NT2/D1 (cell line): ENCODE results near the gene GRK6.

Experiments
- DNase-seq: peaks from one replicate; pipeline ENCODE4 v3.0.0-alpha.2; 2011; ENCODE audit warnings: low read depth, low spot score
- H3K27me3 ChIP-seq: 2 replicates; pipeline ENCODE4 v1.6.0; 2011; ENCODE audit warnings: mild to moderate bottlenecking; ENCODE audit not compliant: insufficient read length, insufficient read depth
- H3K36me3 ChIP-seq: 2 replicates; pipeline ENCODE4 v1.6.1; 2011; ENCODE audit warnings: mild to moderate bottlenecking, low read length, mixed read lengths; ENCODE audit not compliant: insufficient read depth, insufficient read length
- H3K4me1 ChIP-seq: 2 replicates; pipeline ENCODE4 v1.5.1; 2011; ENCODE audit not compliant: insufficient read depth, insufficient read length
- H3K4me3 ChIP-seq: 2 replicates; pipeline ENCODE4 v1.5.1; 2011; ENCODE audit warnings: low read depth; ENCODE audit not compliant: insufficient read length
- H3K9ac ChIP-seq: 2 replicates; pipeline ENCODE4 v1.6.0; 2011; ENCODE audit warnings: low read depth; ENCODE audit not compliant: insufficient read length
- H3K9me3 ChIP-seq: 2 replicates; pipeline ENCODE4 v1.5.1; 2011; ENCODE audit warnings: mild to moderate bottlenecking, low read length; ENCODE audit not compliant: insufficient read depth
- SUZ12 ChIP-seq: IDR thresholded peaks from 2 replicates; pipeline ENCODE4 v1.6.1; 2011; ENCODE audit not compliant: insufficient read length, insufficient read depth; ENCODE audit errors: extremely low read depth
- YY1 ChIP-seq: IDR thresholded peaks from 2 replicates; pipeline ENCODE4 v1.6.1; 2011; ENCODE audit not compliant: insufficient read length, insufficient read depth
- ZNF274 ChIP-seq: IDR thresholded peaks from 2 replicates; pipeline ENCODE4 v1.6.1; 2011; ENCODE audit warnings: mild to moderate bottlenecking, low read depth, low read length

Gene GRK6

DNA sequence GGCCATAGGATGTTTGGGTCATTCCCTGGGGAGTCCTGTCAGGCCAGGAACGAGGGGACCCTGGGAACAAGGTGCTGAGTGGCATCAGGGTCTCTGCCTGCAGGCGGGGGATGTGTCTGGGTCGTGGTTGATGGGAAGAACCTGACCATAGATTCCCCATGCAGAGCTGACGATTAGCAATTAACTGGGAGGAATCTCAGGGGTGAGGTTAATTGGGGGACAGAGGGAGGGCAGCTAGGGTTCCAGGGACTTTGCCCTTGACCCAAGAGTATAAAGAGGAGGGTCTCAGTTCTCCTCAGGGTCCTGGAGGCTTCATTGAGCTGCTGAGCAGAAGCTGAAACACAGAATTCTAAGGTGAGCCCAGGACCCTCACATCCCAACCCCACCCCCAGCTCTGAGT lies 42.3 kb upstream of the GRK6 start, which contains the start of gene SLC34A1:
Gene SLC34A1 (plus strand): TSS at position 301 of the 400 bp plus-strand sequence. CDS start 1,308 bp downstream, outside the sequence.
- no peak for DNase-seq
- H3K27me3 ChIP-seq = peaks cover 21% of the 10 kb centered on the region
- no peak within 1 kb of the TSS for H3K4me3 ChIP-seq
- no peaks in the 10 kb centered on the region for H3K9me3 ChIP-seq
- TF ChIP-seq SUZ12 (no peak), ZNF274 (no peak), YY1 (no peak)
- H3K36me3 ChIP-seq = no peaks in the 10 kb centered on the region
- peaks cover 15% of the 10 kb centered on the region for H3K4me1 ChIP-seq
- H3K9ac ChIP-seq = no peak within 1 kb of the TSS

GRCh38 chr5:177385720-177386119 lies 40.8 kb upstream of the GRK6 start:
- no peak for DNase-seq
- H3K36me3 ChIP-seq = no peaks in the 10 kb centered on the region
- H3K9ac ChIP-seq = no peak overlapping the region

GRCh38 chr5:177386542-177386941 lies 39.9 kb upstream of the GRK6 start:
- Histone ChIP-seq H3K4me1 (peaks cover 31% of the 10 kb centered on the region), H3K27me3 (peaks cover 36% of the 10 kb centered on the region), H3K36me3 (no peaks in the 10 kb centered on the region), H3K4me3 (no peak overlapping the region), H3K9me3 (no peaks in the 10 kb centered on the region), H3K9ac (no peak overlapping the region)
- DNase-seq = no peak
- no peak for TF ChIP-seq SUZ12
- TF ChIP-seq ZNF274 = no peak
- no peak for TF ChIP-seq YY1

More at GRCh38 chr5:177385720-177386119, 40.8 kb upstream of the GRK6 start:
- TF ChIP-seq ZNF274 (no peak), SUZ12 (no peak), YY1 (no peak)
- peaks cover 26% of the 10 kb centered on the region for H3K4me1 ChIP-seq
- H3K4me3 ChIP-seq = no peak overlapping the region
- H3K9me3 ChIP-seq = no peaks in the 10 kb centered on the region
- peaks cover 28% of the 10 kb centered on the region for H3K27me3 ChIP-seq

- no peaks in the 10 kb centered on the region for H3K36me3 ChIP-seq
- no peak overlapping the region for H3K4me3 ChIP-seq
- no peaks in the 10 kb centered on the region for H3K9me3 ChIP-seq
- peaks cover 38% of the 10 kb centered on the region for H3K27me3 ChIP-seq
- no peak for DNase-seq
- TF ChIP-seq YY1 (no peak), SUZ12 (no peak), ZNF274 (no peak)
- peaks cover 30% of the 10 kb centered on the region for H3K4me1 ChIP-seq
- H3K9ac ChIP-seq = no peak overlapping the region
These were observed 39.1 kb upstream of the GRK6 start for GRCh38 chr5:177387405-177387804.

DNA sequence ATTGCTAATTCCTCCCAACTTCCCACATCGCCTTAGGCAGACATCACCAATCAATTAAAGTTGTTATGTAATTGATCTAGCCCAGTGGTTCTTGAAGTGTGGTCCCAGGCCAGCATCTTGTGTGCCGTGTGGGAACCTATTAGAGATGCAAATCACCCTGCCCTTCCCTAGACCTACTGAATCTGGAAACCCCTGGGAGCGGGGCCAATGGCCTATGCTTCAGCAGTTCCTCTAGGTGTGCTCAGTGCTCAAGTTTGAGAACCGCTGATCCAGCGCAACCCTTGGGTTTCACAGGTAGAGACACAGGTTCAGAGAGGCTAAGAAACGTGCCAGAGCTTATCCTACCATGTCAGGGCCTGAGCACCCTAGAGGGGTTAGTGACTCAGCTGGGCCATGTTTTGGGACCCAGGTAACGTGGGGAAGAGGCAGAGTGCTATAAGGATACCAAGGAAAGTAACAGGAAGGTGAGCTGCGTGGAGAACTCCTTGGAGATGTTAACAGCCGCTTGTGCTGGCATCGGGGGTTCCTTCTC lies 37.9 kb upstream of the GRK6 start:
- peaks cover 28% of the 10 kb centered on the region for H3K4me1 ChIP-seq
- H3K36me3 ChIP-seq = no peaks in the 10 kb centered on the region
- no peak overlapping the region for H3K4me3 ChIP-seq
- H3K27me3 ChIP-seq = peaks cover 38% of the 10 kb centered on the region
- no peak for DNase-seq
- peak overlapping the region; percentile 22 for H3K9ac ChIP-seq
- no peaks in the 10 kb centered on the region for H3K9me3 ChIP-seq
- no peak for TF ChIP-seq YY1
- TF ChIP-seq SUZ12 = no peak

GRCh38 chr5:177389241-177390169 lies 37.0 kb upstream of the GRK6 start:
- Histone ChIP-seq H3K4me1 (peaks cover 28% of the 10 kb centered on the region), H3K27me3 (peaks cover 38% of the 10 kb centered on the region), H3K9ac (peak overlapping the region; percentile 58), H3K9me3 (no peaks in the 10 kb centered on the region), H3K36me3 (no peaks in the 10 kb centered on the region), H3K4me3 (no peak overlapping the region)
- DNase-seq = no peak
- TF ChIP-seq YY1 (no peak), SUZ12 (no peak), ZNF274 (no peak)

DNA sequence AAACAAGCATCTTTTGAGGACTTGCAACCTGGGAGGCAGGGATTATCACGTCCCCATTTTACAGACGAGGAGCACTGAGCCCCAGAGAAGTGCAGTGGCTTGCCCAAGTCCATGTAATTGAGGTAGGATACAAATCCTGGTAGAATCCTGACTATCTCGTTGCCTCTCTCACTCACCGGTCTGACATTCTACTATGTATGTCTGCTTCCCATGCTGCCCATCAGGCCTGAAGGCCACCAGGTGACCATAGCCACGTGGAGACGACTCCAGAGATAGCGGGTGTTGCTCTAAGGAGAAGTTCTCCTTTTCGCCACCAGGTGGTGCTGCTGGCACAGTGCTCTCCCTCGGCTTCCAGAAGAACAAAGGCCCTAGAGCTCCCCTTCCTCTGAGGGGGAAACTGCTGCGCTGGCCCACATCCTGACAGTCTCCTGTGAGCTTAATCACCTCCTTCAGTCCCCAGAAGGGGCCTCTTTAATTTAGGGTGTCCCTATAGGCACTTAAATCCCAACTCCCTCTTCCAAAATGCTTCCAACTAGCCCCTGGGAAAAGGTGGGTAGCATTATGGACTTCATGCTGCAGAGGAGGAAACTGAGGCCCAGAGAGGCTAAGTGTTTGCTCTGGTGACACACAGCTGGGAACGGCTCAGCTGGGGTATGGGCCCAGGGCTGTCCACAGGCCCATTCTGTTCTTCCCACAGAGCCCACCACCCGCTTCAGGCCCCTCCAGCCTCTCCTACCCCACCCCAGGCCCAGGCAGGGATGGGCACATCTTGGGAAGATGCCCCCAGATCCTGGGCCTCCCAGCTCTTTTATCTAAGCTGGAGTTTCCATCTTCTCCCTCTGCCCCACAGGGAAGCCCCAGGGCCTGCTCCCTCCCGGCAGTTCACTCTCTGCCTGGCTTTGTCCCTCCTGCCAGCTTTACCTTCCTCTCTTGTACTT lies 35.8 kb upstream of the GRK6 start:
- H3K4me3 ChIP-seq = no peak overlapping the region
- H3K27me3 ChIP-seq = peaks cover 35% of the 10 kb centered on the region
- peak overlapping the region; percentile 59 for H3K9ac ChIP-seq
- H3K4me1 ChIP-seq = peaks cover 28% of the 10 kb centered on the region
- H3K36me3 ChIP-seq = no peaks in the 10 kb centered on the region
- TF ChIP-seq YY1 (no peak), ZNF274 (no peak), SUZ12 (no peak)
- H3K9me3 ChIP-seq = no peaks in the 10 kb centered on the region
- peak; percentile 87 for DNase-seq
